Breast epithelium (tissue), 3 donors: Measurements from ENCODE around the gene TOX2.

Experiments
- POLR2A ChIP-seq: fragments of 450-650 bp; IDR thresholded peaks from one replicate; pipeline ENCODE4 v1.6.1; 2016; ENCODE audit warnings: antibody characterized with exemption, mild to moderate bottlenecking, moderate library complexity
- POLR2AphosphoS5 ChIP-seq, 3 donors: sonication (generic); formaldehyde crosslinking; IDR thresholded peaks; one replicate each; pipeline ENCODE4 v1.6.1; 2017; ENCODE audit warnings: antibody characterized with exemption in 3 of 3
- TF ChIP-seq, protein P1 (sequence below), 3 donors: fragments of 450-650 bp; IDR thresholded peaks; one replicate each; pipeline ENCODE4 v1.5.1; 2016 to 2017; ENCODE audit warnings: antibody characterized with exemption in 3 of 3, mild to moderate bottlenecking in 3 of 3, moderate library complexity in 3 of 3

DNA sequence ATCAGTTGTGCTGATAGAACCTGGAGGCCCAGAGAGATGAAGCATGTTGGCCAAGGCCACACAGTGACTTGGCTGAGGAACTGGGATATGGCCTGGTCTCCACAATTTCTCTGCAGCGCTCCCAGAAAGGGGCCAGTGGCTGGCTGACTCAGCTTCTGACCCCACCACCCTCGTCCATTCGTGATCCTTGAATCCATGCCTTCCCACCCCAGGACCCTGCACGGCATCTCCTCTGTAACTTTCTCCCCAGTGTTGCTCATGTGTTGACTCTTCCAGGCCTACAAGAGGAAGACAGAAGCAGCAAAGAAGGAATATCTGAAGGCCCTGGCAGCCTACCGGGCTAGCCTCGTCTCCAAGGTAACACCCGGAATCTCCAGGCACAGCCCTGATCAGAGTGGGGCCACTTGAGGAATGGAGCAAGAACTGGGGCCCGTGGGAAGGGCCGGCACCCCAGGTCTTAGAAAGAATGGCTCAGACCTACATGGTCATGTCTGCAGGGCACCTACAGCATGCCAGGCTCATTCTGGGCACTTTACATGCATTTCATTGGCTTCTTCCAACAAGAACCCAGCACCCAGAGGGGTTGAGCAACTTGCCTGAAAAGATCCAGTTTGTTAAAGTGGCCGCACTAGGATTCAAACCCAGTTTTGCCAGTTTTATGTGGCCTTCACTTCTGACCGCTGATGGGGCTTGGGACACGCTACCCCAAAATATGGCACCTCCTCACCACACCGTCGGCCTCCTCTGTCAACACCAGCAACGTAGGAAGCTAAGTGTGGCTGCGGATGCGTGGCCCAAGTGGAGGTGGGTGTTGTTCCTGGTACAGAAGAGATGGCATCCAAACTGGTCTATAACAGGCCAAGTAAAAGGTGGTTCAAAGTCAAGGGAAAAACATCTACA lies 150.1 kb downstream of the TOX2 start:
- TF ChIP-seq POLR2AphosphoS5 (IDR thresholded peaks at IDR 0.05) (no peak), POLR2A (no peak)
- TF ChIP-seq, protein P1, sequence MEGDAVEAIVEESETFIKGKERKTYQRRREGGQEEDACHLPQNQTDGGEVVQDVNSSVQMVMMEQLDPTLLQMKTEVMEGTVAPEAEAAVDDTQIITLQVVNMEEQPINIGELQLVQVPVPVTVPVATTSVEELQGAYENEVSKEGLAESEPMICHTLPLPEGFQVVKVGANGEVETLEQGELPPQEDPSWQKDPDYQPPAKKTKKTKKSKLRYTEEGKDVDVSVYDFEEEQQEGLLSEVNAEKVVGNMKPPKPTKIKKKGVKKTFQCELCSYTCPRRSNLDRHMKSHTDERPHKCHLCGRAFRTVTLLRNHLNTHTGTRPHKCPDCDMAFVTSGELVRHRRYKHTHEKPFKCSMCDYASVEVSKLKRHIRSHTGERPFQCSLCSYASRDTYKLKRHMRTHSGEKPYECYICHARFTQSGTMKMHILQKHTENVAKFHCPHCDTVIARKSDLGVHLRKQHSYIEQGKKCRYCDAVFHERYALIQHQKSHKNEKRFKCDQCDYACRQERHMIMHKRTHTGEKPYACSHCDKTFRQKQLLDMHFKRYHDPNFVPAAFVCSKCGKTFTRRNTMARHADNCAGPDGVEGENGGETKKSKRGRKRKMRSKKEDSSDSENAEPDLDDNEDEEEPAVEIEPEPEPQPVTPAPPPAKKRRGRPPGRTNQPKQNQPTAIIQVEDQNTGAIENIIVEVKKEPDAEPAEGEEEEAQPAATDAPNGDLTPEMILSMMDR (IDR thresholded peaks at IDR 0.05): no peak
